Activated T-cell treated with anti-CD3 and anti-CD28 coated beads for 1 hour (primary cell): Measurements from ENCODE around the gene C4orf33.

Experiments
- DNase-seq: peaks from one replicate; pipeline ENCODE4 v3.0.0-alpha.2; 2020; ENCODE audit warnings: low read depth

Gene C4orf33

GRCh38 chr4:129129143-129129542 lies 33.2 kb downstream of the C4orf33 start:
- no peak for DNase-seq

GRCh38 chr4:129131343-129131742 lies 35.4 kb downstream of the C4orf33 start:
- DNase-seq: no peak

GRCh38 chr4:129136433-129136832 lies 40.5 kb downstream of the C4orf33 start:
- no peak for DNase-seq

GRCh38 chr4:129138810-129139496 lies 43.0 kb downstream of the C4orf33 start:
- DNase-seq: no peak

- DNase-seq: no peak
These were observed 44.6 kb downstream of the C4orf33 start for GRCh38 chr4:129140521-129140920.

- DNase-seq: no peak
These were observed 47.4 kb downstream of the C4orf33 start for GRCh38 chr4:129143359-129143758.

- no peak for DNase-seq
These were observed 48.8 kb downstream of the C4orf33 start for GRCh38 chr4:129144755-129145206.

- no peak for DNase-seq
These were observed 49.3 kb downstream of the C4orf33 start for GRCh38 chr4:129145222-129145730.

- no peak for DNase-seq
These were observed 50.7 kb downstream of the C4orf33 start for GRCh38 chr4:129146639-129147038.

GRCh38 chr4:129148892-129149291 lies 52.9 kb downstream of the C4orf33 start:
- DNase-seq: no peak

GRCh38 chr4:129149906-129150305 lies 54.0 kb downstream of the C4orf33 start:
- no peak for DNase-seq

GRCh38 chr4:129152350-129152749 lies 56.4 kb downstream of the C4orf33 start:
- DNase-seq: no peak

GRCh38 chr4:129153700-129154099 lies 57.7 kb downstream of the C4orf33 start:
- DNase-seq: no peak

- DNase-seq: no peak
These were observed 66.5 kb downstream of the C4orf33 start for GRCh38 chr4:129162450-129162849.

GRCh38 chr4:129163427-129163826 lies 67.5 kb downstream of the C4orf33 start:
- DNase-seq: no peak

- no peak for DNase-seq
These were observed 68.3 kb downstream of the C4orf33 start for GRCh38 chr4:129164243-129164642.
